Loucy (cell line): Measurements from ENCODE around the gene MX2.

Source experiments
- H2AFZ ChIP-seq: fragments of 200-600 bp; sonication (generic); 2 replicates; pipeline ENCODE4 v1.6.0; 2016; ENCODE audit warnings: antibody characterized with exemption, mild to moderate bottlenecking, low read length, moderate library complexity
- H3F3A ChIP-seq: fragments of 200-600 bp; 2 replicates; pipeline ENCODE4 v1.6.0; 2016; ENCODE audit warnings: antibody characterized with exemption, low read depth, mild to moderate bottlenecking
- H3K27me3 ChIP-seq: fragments of 200-600 bp; sonication (generic); 2 replicates; pipeline ENCODE4 v1.6.1; 2014; ENCODE audit warnings: low read length, mild to moderate bottlenecking; ENCODE audit not compliant: insufficient read depth, poor library complexity, severe bottlenecking
- H3K36me3 ChIP-seq: fragments of 200-600 bp; sonication (generic); 2 replicates; pipeline ENCODE4 v1.6.1; 2016; ENCODE audit warnings: low read length; ENCODE audit not compliant: insufficient read depth
- H3K4me1 ChIP-seq: fragments of 200-600 bp; sonication (generic); 2 replicates; pipeline ENCODE4 v1.5.1; 2014; ENCODE audit warnings: low read length, mild to moderate bottlenecking; ENCODE audit not compliant: insufficient read depth, poor library complexity, severe bottlenecking
- H3K4me2 ChIP-seq: fragments of 200-600 bp; sonication (generic); 2 replicates; pipeline ENCODE4 v1.6.0; 2014; ENCODE audit warnings: antibody characterized with exemption, low read length, low read depth, mild to moderate bottlenecking; ENCODE audit not compliant: poor library complexity, severe bottlenecking
- H3K4me3 ChIP-seq: fragments of 200-600 bp; sonication (generic); 2 replicates; pipeline ENCODE4 v1.5.1; 2014; ENCODE audit warnings: low read length, mild to moderate bottlenecking, mixed read lengths; ENCODE audit not compliant: poor library complexity, severe bottlenecking
- H3K79me2 ChIP-seq: fragments of 200-600 bp; sonication (generic); 2 replicates; pipeline ENCODE4 v1.6.1; 2014; ENCODE audit warnings: low read length; ENCODE audit not compliant: insufficient read depth
- H3K9ac ChIP-seq: fragments of 200-600 bp; sonication (generic); 2 replicates; pipeline ENCODE4 v1.6.0; 2014; ENCODE audit warnings: mild to moderate bottlenecking, low read depth, low read length, moderate library complexity; ENCODE audit not compliant: poor library complexity, severe bottlenecking
- H3K9me2 ChIP-seq: fragments of 200-600 bp; sonication (generic); replicated peaks from 2 replicates; pipeline ENCODE4 v1.6.1; 2016; ENCODE audit warnings: low read depth, low read length, mixed read lengths
- H3K9me3 ChIP-seq: fragments of 200-600 bp; sonication (generic); 2 replicates; pipeline ENCODE4 v1.6.1; 2014; ENCODE audit warnings: mild to moderate bottlenecking, antibody characterized with exemption, low read length, low read depth; ENCODE audit not compliant: insufficient read depth
- H4K20me1 ChIP-seq: fragments of 200-600 bp; sonication (generic); 2 replicates; pipeline ENCODE4 v1.6.0; 2014; ENCODE audit warnings: antibody characterized with exemption, low read length, mild to moderate bottlenecking; ENCODE audit not compliant: insufficient read depth, poor library complexity, severe bottlenecking
- EZH2phosphoT487 ChIP-seq: fragments of 200-600 bp; IDR thresholded peaks from 2 replicates; pipeline ENCODE4 v1.6.1; 2018; ENCODE audit warnings: antibody characterized with exemption, mild to moderate bottlenecking, moderate library complexity, borderline replicate concordance
- TF ChIP-seq, protein P1 (sequence below): fragments of 200-600 bp; sonication (generic); conservative IDR thresholded peaks from 2 replicates; pipeline ENCODE4 v1.5.1; 2014; ENCODE audit warnings: mild to moderate bottlenecking, antibody characterized with exemption, low read length

The MX2 gene

GRCh38 chr21:41458121-41458520 is 96.3 kb downstream of the MX2 start:
- Histone ChIP-seq H2AFZ (no peak overlapping the region), H3K9me3 (no peaks in the 10 kb centered on the region), H3K9ac (no peak overlapping the region), H3K27me3 (no peaks in the 10 kb centered on the region), H3K4me1 (peaks cover 7% of the 10 kb centered on the region), H3K4me3 (no peak overlapping the region), H4K20me1 (no peaks in the 10 kb centered on the region), H3K36me3 (no peaks in the 10 kb centered on the region), H3K9me2 (no peaks in the 10 kb centered on the region), H3K79me2 (no peaks in the 10 kb centered on the region), H3K4me2 (no peak overlapping the region), H3F3A (no peaks in the 10 kb centered on the region)
- no peak for TF ChIP-seq EZH2phosphoT487
- TF ChIP-seq, protein P1, sequence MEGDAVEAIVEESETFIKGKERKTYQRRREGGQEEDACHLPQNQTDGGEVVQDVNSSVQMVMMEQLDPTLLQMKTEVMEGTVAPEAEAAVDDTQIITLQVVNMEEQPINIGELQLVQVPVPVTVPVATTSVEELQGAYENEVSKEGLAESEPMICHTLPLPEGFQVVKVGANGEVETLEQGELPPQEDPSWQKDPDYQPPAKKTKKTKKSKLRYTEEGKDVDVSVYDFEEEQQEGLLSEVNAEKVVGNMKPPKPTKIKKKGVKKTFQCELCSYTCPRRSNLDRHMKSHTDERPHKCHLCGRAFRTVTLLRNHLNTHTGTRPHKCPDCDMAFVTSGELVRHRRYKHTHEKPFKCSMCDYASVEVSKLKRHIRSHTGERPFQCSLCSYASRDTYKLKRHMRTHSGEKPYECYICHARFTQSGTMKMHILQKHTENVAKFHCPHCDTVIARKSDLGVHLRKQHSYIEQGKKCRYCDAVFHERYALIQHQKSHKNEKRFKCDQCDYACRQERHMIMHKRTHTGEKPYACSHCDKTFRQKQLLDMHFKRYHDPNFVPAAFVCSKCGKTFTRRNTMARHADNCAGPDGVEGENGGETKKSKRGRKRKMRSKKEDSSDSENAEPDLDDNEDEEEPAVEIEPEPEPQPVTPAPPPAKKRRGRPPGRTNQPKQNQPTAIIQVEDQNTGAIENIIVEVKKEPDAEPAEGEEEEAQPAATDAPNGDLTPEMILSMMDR, result no peak

- H3K4me3 ChIP-seq, result no peak overlapping the region
- peaks cover 7% of the 10 kb centered on the region for H3K4me1 ChIP-seq
- no peaks in the 10 kb centered on the region for H4K20me1 ChIP-seq
- no peaks in the 10 kb centered on the region for H3F3A ChIP-seq
- no peaks in the 10 kb centered on the region for H3K36me3 ChIP-seq
- no peak overlapping the region for H2AFZ ChIP-seq
- no peak overlapping the region for H3K4me2 ChIP-seq
- TF ChIP-seq EZH2phosphoT487, result no peak
- TF ChIP-seq, protein P1, result no peak
- H3K79me2 ChIP-seq, result no peaks in the 10 kb centered on the region
- no peaks in the 10 kb centered on the region for H3K9me3 ChIP-seq
- no peaks in the 10 kb centered on the region for H3K9me2 ChIP-seq
- no peaks in the 10 kb centered on the region for H3K27me3 ChIP-seq
- no peak overlapping the region for H3K9ac ChIP-seq
These were observed 96.7 kb downstream of the MX2 start for GRCh38 chr21:41458559-41458958.
